ENCODE data around the gene UGT1A8.

DNA sequence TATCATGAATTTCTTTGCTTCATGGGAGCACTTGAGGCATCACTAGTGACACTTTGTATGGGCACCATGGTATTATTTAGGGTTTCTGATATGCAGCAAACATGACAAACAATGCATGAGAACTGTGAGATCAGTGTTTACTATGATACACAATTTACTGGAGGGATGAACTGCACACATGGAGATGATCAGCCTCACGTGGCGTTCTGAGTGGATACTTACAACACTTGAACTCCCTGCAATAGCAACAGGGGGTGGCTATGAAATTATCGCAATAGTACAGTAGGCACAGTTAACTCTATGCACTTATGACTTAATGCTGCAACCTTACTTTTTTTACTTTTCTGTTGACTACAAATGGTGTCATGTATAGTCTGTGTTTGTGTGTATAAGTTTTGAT lies 18.5 kb upstream of the UGT1A8 start:
- TF ChIP-seq, protein P1, sequence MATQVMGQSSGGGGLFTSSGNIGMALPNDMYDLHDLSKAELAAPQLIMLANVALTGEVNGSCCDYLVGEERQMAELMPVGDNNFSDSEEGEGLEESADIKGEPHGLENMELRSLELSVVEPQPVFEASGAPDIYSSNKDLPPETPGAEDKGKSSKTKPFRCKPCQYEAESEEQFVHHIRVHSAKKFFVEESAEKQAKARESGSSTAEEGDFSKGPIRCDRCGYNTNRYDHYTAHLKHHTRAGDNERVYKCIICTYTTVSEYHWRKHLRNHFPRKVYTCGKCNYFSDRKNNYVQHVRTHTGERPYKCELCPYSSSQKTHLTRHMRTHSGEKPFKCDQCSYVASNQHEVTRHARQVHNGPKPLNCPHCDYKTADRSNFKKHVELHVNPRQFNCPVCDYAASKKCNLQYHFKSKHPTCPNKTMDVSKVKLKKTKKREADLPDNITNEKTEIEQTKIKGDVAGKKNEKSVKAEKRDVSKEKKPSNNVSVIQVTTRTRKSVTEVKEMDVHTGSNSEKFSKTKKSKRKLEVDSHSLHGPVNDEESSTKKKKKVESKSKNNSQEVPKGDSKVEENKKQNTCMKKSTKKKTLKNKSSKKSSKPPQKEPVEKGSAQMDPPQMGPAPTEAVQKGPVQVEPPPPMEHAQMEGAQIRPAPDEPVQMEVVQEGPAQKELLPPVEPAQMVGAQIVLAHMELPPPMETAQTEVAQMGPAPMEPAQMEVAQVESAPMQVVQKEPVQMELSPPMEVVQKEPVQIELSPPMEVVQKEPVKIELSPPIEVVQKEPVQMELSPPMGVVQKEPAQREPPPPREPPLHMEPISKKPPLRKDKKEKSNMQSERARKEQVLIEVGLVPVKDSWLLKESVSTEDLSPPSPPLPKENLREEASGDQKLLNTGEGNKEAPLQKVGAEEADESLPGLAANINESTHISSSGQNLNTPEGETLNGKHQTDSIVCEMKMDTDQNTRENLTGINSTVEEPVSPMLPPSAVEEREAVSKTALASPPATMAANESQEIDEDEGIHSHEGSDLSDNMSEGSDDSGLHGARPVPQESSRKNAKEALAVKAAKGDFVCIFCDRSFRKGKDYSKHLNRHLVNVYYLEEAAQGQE (IDR thresholded peaks at IDR 0.05; ENCODE audit: insufficient read depth in 1 of 2, low read depth in 2 of 2, low read length in 2 of 2): no peak
- TF ChIP-seq POLR2AphosphoS5 (IDR thresholded peaks at IDR 0.05; ENCODE audit: low read depth, low read length) (no peak), SIN3A (IDR thresholded peaks at IDR 0.05; ENCODE audit: borderline replicate concordance, insufficient read depth, low read length) (no peak), FOXP2 (optimal IDR thresholded peaks at IDR 0.05; ENCODE audit: borderline replicate concordance, extremely low read depth, extremely low read length, insufficient read depth) (no peak)
